HG02970 (cell line): Measurements from ENCODE around the gene TMEM218.

ENCODE experiments used
- ATAC-seq: cut with Tn5 transposase; IDR thresholded peaks from one replicate; pipeline ENCODE4 v1.9.1; 2021; ENCODE audit warnings: mild to moderate bottlenecking, moderate library complexity, moderate number of reproducible peaks; ENCODE audit not compliant: unreplicated experiment, low FRiP score

Gene TMEM218

DNA sequence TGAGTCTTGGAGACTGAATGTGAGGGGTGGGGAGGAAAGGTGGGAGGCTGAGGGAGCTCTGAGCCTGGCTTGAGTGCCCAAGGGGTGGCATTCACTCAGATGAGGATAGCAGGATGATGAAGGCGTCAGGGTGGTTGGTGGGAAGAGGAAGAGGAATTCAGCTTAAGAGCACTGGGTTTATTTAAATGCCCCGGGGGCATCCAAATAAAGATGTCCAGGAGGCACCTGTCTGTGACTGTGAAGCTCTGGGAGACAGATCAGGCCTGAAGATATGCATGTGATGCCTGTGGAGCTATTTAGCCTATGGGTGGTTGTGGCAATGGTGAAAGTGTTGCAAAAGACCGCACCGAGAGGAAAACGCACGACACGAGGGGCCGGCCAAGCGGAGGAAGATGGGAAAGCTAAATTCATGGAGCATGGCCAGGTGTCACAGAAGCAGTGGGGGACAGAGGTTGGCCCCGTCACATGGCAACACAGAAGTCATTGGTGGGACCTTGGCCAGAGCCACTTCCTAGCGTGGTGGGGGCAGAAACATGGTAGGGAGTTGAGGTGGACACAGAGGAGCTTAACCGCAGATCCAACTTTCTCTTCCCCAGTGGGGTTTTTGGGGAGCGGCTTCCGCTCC is 32.8 kb downstream of the TMEM218 start:
- no peak for ATAC-seq

DNA sequence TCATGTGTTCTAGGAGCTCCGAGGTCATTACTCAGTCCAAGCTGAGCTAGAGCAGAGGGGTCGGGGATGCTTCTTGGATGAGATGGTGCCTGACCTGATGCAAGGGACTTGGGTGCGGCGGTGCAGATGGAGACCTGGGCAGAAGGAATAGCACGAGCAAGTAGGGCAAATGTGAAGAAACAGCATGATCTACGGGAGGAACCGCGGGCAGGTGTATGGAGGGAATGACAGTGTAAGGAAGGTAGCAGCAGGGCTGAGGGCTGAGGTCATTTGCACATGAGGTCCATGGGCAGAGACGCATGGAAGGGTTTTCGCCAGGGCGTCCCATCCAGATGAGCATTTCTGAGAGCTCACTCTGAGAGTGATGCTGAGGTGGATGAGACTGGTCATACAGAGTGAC is 33.4 kb downstream of the TMEM218 start:
- ATAC-seq: no peak

- no peak for ATAC-seq
Measured at GRCh38 chr11:125076378-125076945, 35.0 kb downstream of the TMEM218 start.

DNA sequence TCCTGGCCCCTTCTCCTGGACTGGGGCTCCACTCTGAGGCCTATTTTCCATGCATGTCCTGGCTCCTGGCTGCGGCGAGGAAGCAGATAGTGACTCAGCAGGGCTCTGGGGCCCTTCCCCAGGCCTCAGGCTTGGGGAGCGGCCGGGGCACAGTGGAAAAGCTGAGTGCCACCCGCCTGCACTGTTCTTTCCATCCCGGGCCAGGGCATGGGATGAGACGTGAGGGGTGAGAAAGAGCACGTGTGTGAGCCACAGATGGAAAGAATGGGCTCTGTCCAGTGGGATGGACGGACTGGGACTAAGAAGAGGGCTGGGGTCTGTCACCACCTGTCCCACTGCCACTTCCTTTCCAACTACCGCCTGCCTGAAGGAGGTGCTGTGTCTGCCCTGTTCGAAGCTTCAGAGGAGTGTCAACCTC is 35.5 kb downstream of the TMEM218 start:
- ATAC-seq: no peak

- no peak for ATAC-seq
Measured at GRCh38 chr11:125075242-125075625, 36.2 kb downstream of the TMEM218 start.

DNA sequence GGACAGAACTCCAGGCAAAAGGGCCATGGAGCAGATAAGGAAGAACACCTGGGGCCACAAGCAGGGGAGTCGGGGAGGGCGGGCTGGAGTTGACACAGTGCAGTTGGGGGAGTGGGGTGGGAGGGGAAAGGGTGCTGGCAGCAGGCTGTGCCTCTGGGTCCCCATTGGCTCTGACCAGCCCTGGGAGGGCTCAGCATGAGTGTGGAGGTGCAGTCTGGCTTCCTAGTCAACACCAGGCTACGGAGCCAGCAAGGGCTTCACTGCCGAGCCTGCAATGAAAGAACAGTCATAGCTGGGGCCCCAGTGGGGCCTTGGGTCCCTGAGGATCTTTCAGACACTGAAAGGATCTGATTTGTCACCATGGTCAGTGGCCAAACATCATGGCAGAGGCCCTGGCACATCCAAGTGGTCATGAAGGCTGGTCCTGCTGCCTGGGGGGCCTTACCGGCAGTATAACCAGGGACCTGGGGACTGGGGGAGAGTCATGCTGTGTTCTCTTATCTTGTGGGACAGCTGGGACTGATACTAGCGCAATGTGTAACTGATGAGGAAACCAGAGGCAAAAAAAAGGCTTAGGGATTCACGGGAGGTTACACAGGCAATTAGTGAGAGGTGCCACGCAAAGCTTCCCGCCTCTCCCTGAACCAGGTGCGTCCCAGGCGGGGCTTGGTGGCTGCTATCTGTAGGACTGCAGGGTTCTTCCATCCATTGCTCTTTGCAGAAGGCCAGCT is 36.8 kb downstream of the TMEM218 start:
- ATAC-seq: no peak

- no peak for ATAC-seq
Measured at GRCh38 chr11:125073616-125074483, 37.6 kb downstream of the TMEM218 start.

- ATAC-seq: no peak
Measured at GRCh38 chr11:125072961-125073590, 38.4 kb downstream of the TMEM218 start.

DNA sequence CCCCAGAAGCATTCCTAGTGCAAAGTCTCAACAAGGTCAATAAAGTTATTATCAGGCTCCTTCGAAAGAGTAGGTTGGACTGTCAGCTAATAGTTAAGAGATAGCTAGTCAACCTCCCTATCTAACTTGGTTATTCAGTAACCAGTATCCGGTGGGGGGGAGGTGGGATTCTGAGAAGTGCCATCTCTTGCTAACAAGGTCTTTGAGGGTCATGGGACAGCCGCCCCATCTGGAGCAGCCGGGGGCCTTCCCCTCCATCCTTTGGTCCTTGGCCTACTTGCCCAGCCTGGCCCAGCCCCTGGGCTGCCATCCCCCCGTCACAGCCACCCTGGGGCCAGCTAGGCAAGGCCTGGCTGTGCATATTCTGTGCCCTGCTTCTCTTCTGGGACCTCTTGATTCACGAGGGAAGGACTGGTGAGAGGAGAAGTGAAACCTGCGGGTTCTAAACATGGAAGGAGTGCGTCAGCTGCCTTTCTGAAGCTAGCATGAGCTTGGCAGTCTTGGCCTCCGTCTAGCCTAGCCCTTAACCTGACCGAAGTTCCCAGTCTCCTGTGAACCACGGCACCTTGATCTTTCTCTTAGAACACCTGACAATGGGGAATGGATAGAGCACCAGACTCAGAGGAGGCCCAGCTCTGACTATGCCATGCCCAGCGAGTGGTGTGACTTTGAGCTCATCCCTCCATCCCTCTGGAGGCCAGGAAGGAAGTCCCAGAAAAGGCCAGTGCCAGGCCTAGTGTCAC is 39.0 kb downstream of the TMEM218 start:
- peak; percentile 68 for ATAC-seq

GRCh38 chr11:125071846-125072217 is 39.6 kb downstream of the TMEM218 start:
- no peak for ATAC-seq

DNA sequence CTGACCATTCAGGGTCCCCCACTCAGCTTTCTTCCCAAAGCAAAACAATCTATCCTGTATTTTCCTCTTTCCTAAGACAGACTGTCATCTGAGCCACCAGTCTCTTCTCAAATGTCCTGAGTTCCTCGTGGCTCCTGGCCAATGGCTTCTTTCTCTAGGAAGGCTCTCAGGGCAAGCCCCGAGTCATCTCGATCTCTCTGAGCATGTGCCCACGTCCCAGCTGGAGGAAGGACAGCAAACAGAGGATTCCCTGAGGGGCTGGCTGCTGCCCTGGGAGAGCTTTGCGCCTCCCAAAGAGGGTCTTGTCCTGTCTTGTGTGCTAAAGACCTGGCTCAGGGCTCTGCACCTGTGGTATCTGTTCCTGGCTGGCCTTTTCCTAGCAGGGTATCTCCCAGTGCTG is 40.0 kb downstream of the TMEM218 start:
- ATAC-seq: no peak

- ATAC-seq: peak; percentile 58
Measured at GRCh38 chr11:125070699-125071254, 40.6 kb downstream of the TMEM218 start.

- no peak for ATAC-seq
Measured at GRCh38 chr11:125069796-125070195, 41.6 kb downstream of the TMEM218 start.

DNA sequence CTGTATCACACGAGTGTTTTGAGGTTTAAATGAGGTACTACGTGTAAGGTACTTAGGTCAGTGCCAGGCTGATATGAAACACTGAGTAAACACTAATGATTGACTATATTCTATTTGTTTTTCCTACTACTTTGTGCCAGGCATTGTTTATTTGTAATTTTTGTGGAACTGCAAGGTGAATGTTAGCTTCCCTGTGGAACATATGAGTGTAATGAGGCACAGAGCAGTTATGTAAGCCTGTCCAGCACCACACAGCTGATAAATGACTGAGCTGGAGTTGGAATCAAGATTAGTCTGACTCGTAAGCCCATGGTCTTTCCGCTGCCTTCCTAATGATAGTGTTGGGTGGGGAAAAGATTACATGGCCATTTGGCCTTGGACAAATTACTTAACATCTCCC is 42.4 kb downstream of the TMEM218 start:
- ATAC-seq: no peak

DNA sequence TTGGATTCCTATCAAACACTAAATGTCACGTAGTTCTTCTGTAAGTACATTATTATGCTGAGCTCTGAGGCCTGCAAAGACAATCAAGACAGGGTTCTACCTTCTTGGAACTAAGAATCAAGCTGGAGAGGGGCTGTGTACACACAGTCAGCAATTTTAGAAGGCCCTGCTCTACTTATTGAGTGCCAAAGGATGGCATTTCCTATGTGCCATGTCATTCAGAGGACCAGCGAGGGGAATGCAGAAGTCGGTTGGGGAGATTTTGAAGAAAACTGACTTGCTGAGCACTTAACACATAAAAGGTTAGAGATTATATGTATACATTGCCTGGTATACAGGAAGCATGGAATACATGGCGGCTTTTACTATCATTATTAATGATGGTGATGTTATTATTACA is 43.1 kb downstream of the TMEM218 start:
- no peak for ATAC-seq

GRCh38 chr11:125064070-125064469 is 47.4 kb downstream of the TMEM218 start:
- ATAC-seq: no peak

GRCh38 chr11:125063429-125064043 is 47.9 kb downstream of the TMEM218 start:
- ATAC-seq: no peak

DNA sequence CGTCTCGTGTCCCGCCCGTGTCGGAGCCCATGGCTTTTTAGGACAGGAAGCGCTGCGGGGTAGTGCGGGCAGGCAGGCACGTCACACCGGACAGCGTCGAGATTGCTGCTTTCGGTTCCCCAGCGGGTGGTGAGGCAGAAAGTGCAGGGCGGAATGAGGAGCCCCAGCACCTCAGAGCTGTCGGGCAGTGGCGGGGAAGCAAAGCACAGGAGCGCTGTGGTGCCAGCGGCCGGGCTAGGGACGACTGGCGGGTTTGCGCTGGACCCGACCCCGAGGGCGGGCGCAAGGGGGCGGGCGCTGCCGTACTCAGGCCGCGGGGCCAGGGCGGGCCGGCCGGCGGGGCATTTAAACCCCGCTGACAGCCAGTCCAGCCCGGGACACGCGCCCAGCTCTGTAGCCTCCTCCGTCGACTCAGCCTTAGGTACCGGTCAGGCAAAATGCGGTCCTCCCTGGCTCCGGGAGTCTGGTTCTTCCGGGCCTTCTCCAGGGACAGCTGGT is 48.4 kb downstream of the TMEM218 start, which contains the start of gene SLC37A2:
SLC37A2 (plus strand) TSS at position 375 of the 498 bp plus-strand sequence; CDS start at position 438, 63 bp downstream.
- peak; percentile 89 for ATAC-seq
